ENCODE data around the gene ANKRD42.

- TF ChIP-seq POLR2A (conservative IDR thresholded peaks at IDR 0.05): peak; percentile 65
- TF ChIP-seq SREBF2 (CRISPR knock-in tag; IDR thresholded peaks at IDR 0.05): no peak
- TF ChIP-seq SRSF3 (IDR thresholded peaks at IDR 0.05; ENCODE audit: insufficient read depth, low read length): no peak
- no peak for TF ChIP-seq ZNF449 (CRISPR knock-in tag; IDR thresholded peaks at IDR 0.05)
- TF ChIP-seq WHSC1 (IDR thresholded peaks at IDR 0.05; ENCODE audit: low read length): no peak
- TF ChIP-seq ZBTB17 (CRISPR knock-in tag; IDR thresholded peaks at IDR 0.05): no peak
- TF ChIP-seq, protein P1, sequence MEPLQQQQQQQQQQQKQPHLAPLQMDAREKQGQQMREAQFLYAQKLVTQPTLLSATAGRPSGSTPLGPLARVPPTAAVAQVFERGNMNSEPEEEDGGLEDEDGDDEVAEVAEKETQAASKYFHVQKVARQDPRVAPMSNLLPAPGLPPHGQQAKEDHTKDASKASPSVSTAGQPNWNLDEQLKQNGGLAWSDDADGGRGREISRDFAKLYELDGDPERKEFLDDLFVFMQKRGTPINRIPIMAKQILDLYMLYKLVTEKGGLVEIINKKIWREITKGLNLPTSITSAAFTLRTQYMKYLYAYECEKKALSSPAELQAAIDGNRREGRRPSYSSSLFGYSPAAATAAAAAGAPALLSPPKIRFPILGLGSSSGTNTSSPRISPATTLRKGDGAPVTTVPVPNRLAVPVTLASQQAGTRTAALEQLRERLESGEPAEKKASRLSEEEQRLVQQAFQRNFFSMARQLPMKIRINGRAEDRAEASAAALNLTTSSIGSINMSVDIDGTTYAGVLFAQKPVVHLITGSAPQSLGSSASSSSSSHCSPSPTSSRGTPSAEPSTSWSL (CRISPR knock-in tag; IDR thresholded peaks at IDR 0.05; ENCODE audit: borderline replicate concordance): no peak
- TF ChIP-seq MXI1 (IDR thresholded peaks at IDR 0.05; ENCODE audit: low read depth, low read length): no peak
- no peak for TF ChIP-seq GABPB1 (CRISPR knock-in tag; IDR thresholded peaks at IDR 0.05)
Measured at GRCh38 chr11:83161610-83162199, 31.8 kb upstream of the ANKRD42 start.
